Fibroblast of lung (primary cell): ENCODE data around the gene CENPL. TPM values are rescaled to one million over a fixed set of nuclear protein-coding genes. Genes with fewer than 3 reads are reported as not detected.
"Not testable (repeated sequence)": the region's sequence is repeated elsewhere in the genome, so short reads cannot be mapped to it uniquely, and the experiment has no call there.

Experiments
- DNase-seq, 2 donors: peaks; one replicate each; pipeline versions ENCODE4 v3.0.0 to v3.0.0-alpha.2; 2010; ENCODE audit warnings: low read depth in 2 of 2
- H2AFZ ChIP-seq: 2 replicates; pipeline ENCODE4 v1.5.1; 2012; ENCODE audit warnings: low read length, control low read depth, inconsistent platforms
- H3K27ac ChIP-seq: 2 replicates; pipeline ENCODE4 v1.5.1; 2011; ENCODE audit warnings: low read length, control low read depth; ENCODE audit not compliant: insufficient read depth
- H3K27me3 ChIP-seq: 2 replicates; pipeline ENCODE4 v1.5.1; 2011; ENCODE audit warnings: mild to moderate bottlenecking, low read length; ENCODE audit not compliant: control insufficient read depth, insufficient read depth
- H3K36me3 ChIP-seq: 2 replicates; pipeline ENCODE4 v1.5.1; 2011; ENCODE audit warnings: low read length; ENCODE audit not compliant: control insufficient read depth, insufficient read depth
- H3K4me1 ChIP-seq: 2 replicates; pipeline ENCODE4 v1.5.1; 2011; ENCODE audit warnings: low read length; ENCODE audit not compliant: control insufficient read depth, insufficient read depth; ENCODE audit errors: extremely low read depth
- H3K4me2 ChIP-seq: 2 replicates; pipeline ENCODE4 v1.5.1; 2011; ENCODE audit warnings: low read length, control low read depth; ENCODE audit not compliant: insufficient read depth; ENCODE audit errors: extremely low read depth
- H3K4me3 ChIP-seq, 4 experiments: fragments of 200-600 bp in 1 of 4; sonication (generic) in 1 of 4; replicated peaks in 1 of 4; 2 replicates each; pipeline ENCODE4 v1.5.1; 2011 to 2016; ENCODE audit warnings: low read length in 4 of 4, low read depth in 3 of 4, mild to moderate bottlenecking in 3 of 4, control low read depth in 2 of 4, inconsistent platforms in 1 of 4, mixed read lengths in 1 of 4; ENCODE audit not compliant: insufficient read depth in 1 of 4; ENCODE audit errors: control extremely low read depth in 1 of 4
- H3K79me2 ChIP-seq: 2 replicates; pipeline ENCODE4 v1.5.1; 2012; ENCODE audit warnings: mild to moderate bottlenecking, low read length, inconsistent platforms; ENCODE audit not compliant: control insufficient read depth, insufficient read depth
- H3K9ac ChIP-seq: 2 replicates; pipeline ENCODE4 v1.5.1; 2011; ENCODE audit warnings: mild to moderate bottlenecking, low read length, control low read depth; ENCODE audit not compliant: insufficient read depth
- H3K9me3 ChIP-seq: 2 replicates; pipeline ENCODE4 v1.5.1; 2012; ENCODE audit warnings: low read depth, low read length; ENCODE audit not compliant: control insufficient read depth, insufficient read depth
- H4K20me1 ChIP-seq: 2 replicates; pipeline ENCODE4 v1.5.1; 2011; ENCODE audit warnings: low read length; ENCODE audit not compliant: control insufficient read depth, insufficient read depth; ENCODE audit errors: extremely low read depth
- EZH2 ChIP-seq: IDR thresholded peaks from 2 replicates; pipeline ENCODE4 v1.5.1; 2012; ENCODE audit warnings: low read length, control low read depth, mild to moderate bottlenecking; ENCODE audit errors: missing control alignments
- polyA plus RNA-seq, 2 donors: library from polyadenylated mRNA; depleted of rRNA in 1 of 2; stranded (reverse) in 1 of 2; unstranded in 1 of 2; fragments of >200 nt; gene quantifications; 2 replicates each; pipeline ENCODE4 v1.2.1, GENCODE V29; 2011 to 2012; ENCODE audit warnings: missing spikeins in 1 of 2
- total RNA-seq: library from RNA; depleted of rRNA; stranded (reverse); fragments of >200 nt; gene quantifications from 2 replicates; pipeline ENCODE4 v1.2.1, GENCODE V29; 2014
- TF ChIP-seq, protein P1 (sequence below), 2 donors: IDR thresholded peaks in 1 of 2; conservative IDR thresholded peaks in 1 of 2; 1 replicate in 1 of 2; 2 replicates in 1 of 2; pipeline ENCODE4 v1.5.1; 2011 to 2012; ENCODE audit warnings: low read length in 2 of 2, control low read depth in 1 of 2, inconsistent platforms in 1 of 2, low read depth in 1 of 2, mild to moderate bottlenecking in 1 of 2

The CENPL gene
- total and polyA plus RNA-seq, 2 donors (not counting 1 experiment from before 2014, with no cell fraction given): 9.9 to 16.0 TPM

DNA sequence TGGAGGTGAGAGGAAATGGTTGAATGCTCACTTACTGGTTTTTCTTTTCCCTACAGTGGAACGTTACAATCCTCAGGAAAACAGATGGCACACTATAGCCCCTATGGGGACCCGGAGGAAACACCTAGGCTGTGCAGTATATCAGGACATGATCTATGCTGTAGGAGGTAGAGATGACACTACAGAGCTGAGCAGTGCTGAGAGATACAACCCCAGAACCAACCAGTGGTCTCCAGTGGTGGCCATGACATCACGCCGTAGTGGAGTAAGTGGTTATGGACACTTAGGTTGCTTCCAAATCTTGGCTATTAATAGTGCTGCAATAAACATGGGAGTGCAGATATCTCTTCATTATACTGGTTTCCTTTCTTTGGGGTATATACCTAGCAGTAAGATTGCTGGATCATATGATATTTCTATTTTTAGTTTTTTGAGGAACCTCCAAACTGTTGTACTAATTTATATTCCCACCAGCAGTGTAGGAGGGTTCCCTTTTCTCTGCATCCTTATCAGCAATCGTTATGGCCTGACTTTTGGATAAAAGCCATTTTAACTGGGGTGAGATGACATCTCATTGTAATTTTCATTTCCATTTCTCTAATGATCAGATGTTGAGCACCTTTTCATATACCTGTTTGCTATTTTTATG, 49.0 kb downstream of the CENPL start:
- Histone ChIP-seq H3K36me3 (no peaks in the 10 kb centered on the region), H3K9me3 (no peaks in the 10 kb centered on the region), H3K79me2 (no peaks in the 10 kb centered on the region), H3K27me3 (no peaks in the 10 kb centered on the region), H3K4me1 (no peaks in the 10 kb centered on the region), H4K20me1 (no peaks in the 10 kb centered on the region), H3K4me2 (no peak overlapping the region), H2AFZ (no peak overlapping the region), H3K9ac (no peak overlapping the region), H3K27ac (no peak overlapping the region), H3K4me3 (no peak overlapping the region)
- no peak for DNase-seq
- no peak for TF ChIP-seq EZH2

DNA sequence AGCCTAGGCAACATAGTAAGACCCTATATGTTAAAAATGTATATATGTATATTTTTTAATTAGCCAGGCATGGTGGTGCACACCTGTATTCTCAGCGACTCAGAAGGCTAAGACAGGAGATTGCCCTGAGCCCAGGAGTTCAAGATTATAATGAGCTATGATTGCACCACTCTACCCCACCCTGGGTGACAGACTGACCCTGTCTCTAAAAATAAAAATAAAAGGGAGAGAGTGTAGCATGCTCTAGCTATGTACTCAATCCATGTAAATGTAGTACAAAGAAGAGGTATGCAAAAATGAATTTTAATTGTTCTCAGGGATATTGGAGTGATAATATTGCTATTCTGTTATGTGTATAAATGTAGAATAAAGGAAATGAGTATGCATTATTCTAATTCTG, 53.1 kb downstream of the CENPL start:
- no peaks in the 10 kb centered on the region for H4K20me1 ChIP-seq
- H3K27ac ChIP-seq: no peak overlapping the region
- H3K79me2 ChIP-seq: no peaks in the 10 kb centered on the region
- H3K27me3 ChIP-seq: no peaks in the 10 kb centered on the region
- H3K4me1 ChIP-seq: no peaks in the 10 kb centered on the region
- H3K4me3 ChIP-seq: no peak overlapping the region
- TF ChIP-seq, protein P1, sequence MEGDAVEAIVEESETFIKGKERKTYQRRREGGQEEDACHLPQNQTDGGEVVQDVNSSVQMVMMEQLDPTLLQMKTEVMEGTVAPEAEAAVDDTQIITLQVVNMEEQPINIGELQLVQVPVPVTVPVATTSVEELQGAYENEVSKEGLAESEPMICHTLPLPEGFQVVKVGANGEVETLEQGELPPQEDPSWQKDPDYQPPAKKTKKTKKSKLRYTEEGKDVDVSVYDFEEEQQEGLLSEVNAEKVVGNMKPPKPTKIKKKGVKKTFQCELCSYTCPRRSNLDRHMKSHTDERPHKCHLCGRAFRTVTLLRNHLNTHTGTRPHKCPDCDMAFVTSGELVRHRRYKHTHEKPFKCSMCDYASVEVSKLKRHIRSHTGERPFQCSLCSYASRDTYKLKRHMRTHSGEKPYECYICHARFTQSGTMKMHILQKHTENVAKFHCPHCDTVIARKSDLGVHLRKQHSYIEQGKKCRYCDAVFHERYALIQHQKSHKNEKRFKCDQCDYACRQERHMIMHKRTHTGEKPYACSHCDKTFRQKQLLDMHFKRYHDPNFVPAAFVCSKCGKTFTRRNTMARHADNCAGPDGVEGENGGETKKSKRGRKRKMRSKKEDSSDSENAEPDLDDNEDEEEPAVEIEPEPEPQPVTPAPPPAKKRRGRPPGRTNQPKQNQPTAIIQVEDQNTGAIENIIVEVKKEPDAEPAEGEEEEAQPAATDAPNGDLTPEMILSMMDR (conservative IDR thresholded peaks at IDR 0.05 in 1 of 2, IDR thresholded peaks at IDR 0.05 in 1 of 2; ENCODE audit: low read depth in 1 of 2, low read length in 2 of 2): no peak
- no peak for TF ChIP-seq EZH2
- H3K9ac ChIP-seq: no peak overlapping the region
- no peak for DNase-seq
- H3K4me2 ChIP-seq: no peak overlapping the region
- H3K36me3 ChIP-seq: no peaks in the 10 kb centered on the region
- no peaks in the 10 kb centered on the region for H3K9me3 ChIP-seq
- no peak overlapping the region for H2AFZ ChIP-seq

DNA sequence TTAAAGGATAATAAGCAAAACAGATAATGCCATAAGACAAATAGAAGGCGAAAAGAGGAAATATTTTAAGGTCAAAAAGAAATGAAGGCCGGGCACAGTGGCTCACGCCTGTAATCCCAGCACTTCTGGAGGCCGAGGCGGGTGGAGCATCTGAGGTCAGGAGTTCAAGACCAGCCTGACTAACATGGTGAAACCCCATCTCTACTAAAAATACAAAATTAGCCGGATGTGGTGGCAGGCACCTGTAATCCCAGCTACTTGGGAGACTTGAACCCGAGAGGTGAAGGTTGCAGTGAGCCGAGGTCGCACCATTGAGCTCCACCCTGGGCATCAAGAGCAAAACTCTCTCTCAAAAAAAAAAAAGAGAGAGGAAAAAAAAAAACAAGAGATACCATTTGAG, 54.4 kb downstream of the CENPL start:
- H3K4me2 ChIP-seq, H3K4me1 ChIP-seq, H4K20me1 ChIP-seq, H3K36me3 ChIP-seq, DNase-seq, H3K9me3 ChIP-seq, H3K9ac ChIP-seq, H3K27ac ChIP-seq, H3K79me2 ChIP-seq, H2AFZ ChIP-seq, H3K27me3 ChIP-seq, H3K4me3 ChIP-seq: not testable (repeated sequence)

DNA sequence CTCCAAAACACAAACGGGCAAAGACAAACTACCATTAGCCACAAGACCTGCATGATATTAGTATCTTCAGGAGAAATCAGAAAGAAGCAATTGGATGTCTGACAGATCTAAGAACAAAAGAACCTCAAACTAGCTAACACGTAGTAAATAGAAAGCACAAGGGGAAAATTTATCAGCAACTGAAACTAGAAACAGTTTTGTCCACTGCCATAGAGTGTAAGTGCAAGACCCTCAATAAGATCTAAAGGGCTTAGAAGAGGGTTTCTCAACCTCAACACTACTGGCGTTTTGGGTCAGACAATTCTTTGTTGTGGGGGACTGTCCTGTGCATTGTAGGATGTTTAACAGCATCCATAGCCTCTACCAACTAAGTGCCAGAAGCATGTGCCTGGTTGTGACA, 55.9 kb downstream of the CENPL start:
- DNase-seq: no peak
- TF ChIP-seq, protein P1 (conservative IDR thresholded peaks at IDR 0.05 in 1 of 2, IDR thresholded peaks at IDR 0.05 in 1 of 2; ENCODE audit: low read depth in 1 of 2, low read length in 2 of 2): no peak
- TF ChIP-seq EZH2: no peak

More for the DNA sequence above, 55.9 kb downstream of the CENPL start:
- Histone ChIP-seq H3K27me3 (no peaks in the 10 kb centered on the region), H3K9ac (no peak overlapping the region), H2AFZ (no peak overlapping the region), H3K4me3 (no peak overlapping the region), H3K4me2 (no peak overlapping the region), H3K4me1 (no peaks in the 10 kb centered on the region), H3K9me3 (no peaks in the 10 kb centered on the region), H3K79me2 (no peaks in the 10 kb centered on the region), H3K36me3 (no peaks in the 10 kb centered on the region), H3K27ac (no peak overlapping the region), H4K20me1 (no peaks in the 10 kb centered on the region)
